Transverse colon (tissue), 4 donors: ENCODE measurements around the gene RIN3. TPM values are rescaled to one million over a fixed set of nuclear protein-coding genes. Genes with fewer than 3 reads are reported as not detected.
A peak's percentile ranks its signal among the peaks of the same experiment; 100 is the strongest.

Experiments
- DNase-seq: peaks from one replicate; pipeline ENCODE4 v3.0.0-alpha.2; 2019
- H3K27ac ChIP-seq, 4 donors: fragments of 200-600 bp; sonication (generic); 2 replicates each; pipeline ENCODE4 v1.5.1; 2016 to 2018; ENCODE audit warnings: inconsistent platforms in 4 of 4
- H3K27me3 ChIP-seq: fragments of 200-600 bp; sonication (generic); 2 replicates; pipeline ENCODE4 v1.5.1; 2017; ENCODE audit warnings: inconsistent platforms
- H3K36me3 ChIP-seq, 4 donors: fragments of 200-600 bp; sonication (generic); 2 replicates each; pipeline ENCODE4 v1.5.1; 2017 to 2019; ENCODE audit warnings: inconsistent platforms in 4 of 4
- H3K4me1 ChIP-seq, 4 donors: fragments of 200-600 bp; sonication (generic); 2 replicates each; pipeline ENCODE4 v1.5.1; 2017 to 2020; ENCODE audit warnings: inconsistent platforms in 4 of 4
- H3K4me3 ChIP-seq, 4 donors: fragments of 200-600 bp; sonication (generic); 1 replicate in 1 of 4; 2 replicates in 3 of 4; pipeline versions ENCODE4 v1.5.1 to v1.6.1; 2017 to 2019; ENCODE audit warnings: inconsistent platforms in 4 of 4
- H3K9me3 ChIP-seq, 2 donors: fragments of 200-600 bp; sonication (generic); 2 replicates each; pipeline ENCODE4 v1.5.1; 2017 to 2019; ENCODE audit warnings: inconsistent platforms in 2 of 2
- CTCF ChIP-seq, 5 experiments: fragments of 200-600 bp in 3 of 5; fragments of 450-650 bp in 2 of 5; sonication (generic) in 3 of 5; IDR thresholded peaks; 1 replicate in 2 of 5; 2 replicates in 3 of 5; pipeline ENCODE4 v1.5.1; 2016 to 2017; ENCODE audit warnings: antibody characterized with exemption in 5 of 5, inconsistent platforms in 3 of 5, mild to moderate bottlenecking in 2 of 5, moderate library complexity in 1 of 5
- EP300 ChIP-seq: sonication (generic); formaldehyde crosslinking; IDR thresholded peaks from one replicate; pipeline ENCODE4 v1.6.1; 2017; ENCODE audit warnings: antibody characterized with exemption, low read depth
- POLR2A ChIP-seq: fragments of 450-650 bp; IDR thresholded peaks from one replicate; pipeline ENCODE4 v1.6.1; 2016; ENCODE audit warnings: antibody characterized with exemption, mild to moderate bottlenecking, moderate library complexity
- POLR2AphosphoS5 ChIP-seq, 3 donors: sonication (generic); formaldehyde crosslinking; IDR thresholded peaks; one replicate each; pipeline ENCODE4 v1.6.1; 2016; ENCODE audit warnings: antibody characterized with exemption in 3 of 3
- WGBS, 2 donors: methylation state at CpG; one replicate each; pipeline ENCODE4 v1.1.5; 2018; ENCODE audit warnings: low coverage in 1 of 2; 5-methylcytosine and 5-hydroxymethylcytosine counted together
- in situ Hi-C, 4 donors: fragments of 200-750 bp; cut with MboI; loops; one replicate each; pipeline versions ENCODE4 v1.15.0 to v1.15.1; 2017; ENCODE audit warnings: low sequenced_read_pairs in 3 of 4, low pct_ligation_motif_present in 1 of 4, low pct_unique_long_range_greater_than_20kb in 1 of 4
- intact Hi-C: fragments of 100-400 bp; cut with DNase I; formaldehyde crosslinking; loops from one replicate; pipeline ENCODE4 v1.15.1; 2023; ENCODE audit warnings: low total_unique reads
- total RNA-seq, 4 donors: library from RNA; depleted of rRNA; stranded (reverse); fragments of >200 nt; gene quantifications; one replicate each; pipeline ENCODE4 v1.1.0, GENCODE V29; 2016

RIN3 gene
- total RNA-seq, 4 donors from 2014 or later: 16.2 to 24.3 (median 20.7) TPM

GRCh38 chr14:92680781-92681650 lies 167.4 kb downstream of the RIN3 start:
- Histone ChIP-seq H3K36me3 (no peaks in the 10 kb centered on the region), H3K9me3 (no peaks in the 10 kb centered on the region), H3K4me3 (no peak overlapping the region), H3K27ac (peak overlapping the region in 1 of 4 donors; percentile 15), H3K4me1 (peaks cover 0 to 11% (median 2%) of the 10 kb centered on the region in 4 donors), H3K27me3 (no peaks in the 10 kb centered on the region)
- 21% methylated on average over 12 of the region's 13 CpGs; no CpG with 5 or more reads in 1 of the 2 donors for WGBS, 2 donors
- intact Hi-C loops (loop anchor here (5.0 kb wide), 1 partner anchor 169 kb away; the partner anchor contains the start of gene RIN3), in situ Hi-C loops (loop anchor here (25.0 kb wide), 2 partner anchors 106 to 544 kb away; partner anchors contain the start of gene GOLGA5 (in 1 of the 4))
- DNase-seq: peak; percentile 85
- TF ChIP-seq EP300: no peak
- peak; percentile 95 to 96 (median 95) for TF ChIP-seq CTCF (IDR thresholded peaks at IDR 0.05)
- TF ChIP-seq POLR2AphosphoS5 (IDR thresholded peaks at IDR 0.05): peak in 1 of 3 donors; percentile 18

- DNase-seq: no peak
- WGBS, 2 donors: 90 to 92% methylated on average over 2 to 8 of the region's 8 CpGs
- Histone ChIP-seq H3K4me3 (no peak overlapping the region), H3K4me1 (peaks cover 7 to 25% (median 16%) of the 10 kb centered on the region in 4 donors), H3K36me3 (no peaks in the 10 kb centered on the region), H3K27ac (no peak overlapping the region), H3K27me3 (no peaks in the 10 kb centered on the region), H3K9me3 (no peaks in the 10 kb centered on the region)
- intact Hi-C loops: loop anchor here (5.0 kb wide), 1 partner anchor 171 kb away; the partner anchor contains the start of gene RIN3
- in situ Hi-C loops: loop anchor here (25.0 kb wide), 2 partner anchors 104 to 546 kb away; partner anchors contain the start of gene GOLGA5 (in 1 of the 4)
- TF ChIP-seq EP300: no peak
- no peak for TF ChIP-seq POLR2A
- TF ChIP-seq CTCF (IDR thresholded peaks at IDR 0.05): no peak
- no peak for TF ChIP-seq POLR2AphosphoS5 (IDR thresholded peaks at IDR 0.05)
These were observed 169.5 kb downstream of the RIN3 start for GRCh38 chr14:92683041-92683440.

- H3K36me3 ChIP-seq: no peaks in the 10 kb centered on the region
- no peak for TF ChIP-seq CTCF (IDR thresholded peaks at IDR 0.05)
- no peak for TF ChIP-seq POLR2AphosphoS5 (IDR thresholded peaks at IDR 0.05)
- TF ChIP-seq EP300: no peak
- no peak for DNase-seq
- in situ Hi-C loops (loop anchor here (25.0 kb wide), 2 partner anchors 102 to 548 kb away; partner anchors contain the start of gene GOLGA5 (in 1 of the 4)), intact Hi-C loops (loop anchor here (5.0 kb wide), 2 partner anchors 97 to 173 kb away; partner anchors contain the start of gene RIN3)
- WGBS, 2 donors: 83 to 90% methylated on average over 1 to 20 of the region's 21 CpGs
- no peaks in the 10 kb centered on the region for H3K27me3 ChIP-seq
- H3K9me3 ChIP-seq: no peaks in the 10 kb centered on the region
- peaks cover 7 to 35% (median 18%) of the 10 kb centered on the region in 4 donors for H3K4me1 ChIP-seq
- no peak overlapping the region for H3K4me3 ChIP-seq
- H3K27ac ChIP-seq: no peak overlapping the region
These were observed 171.4 kb downstream of the RIN3 start for GRCh38 chr14:92684801-92685560.
